RPMI8226 (cell line): Measurements from ENCODE around the gene PLXNA4.

Experiments
- DNase-seq: peaks from one replicate; pipeline ENCODE4 v3.0.0-alpha.2; 2015

The PLXNA4 gene

DNA sequence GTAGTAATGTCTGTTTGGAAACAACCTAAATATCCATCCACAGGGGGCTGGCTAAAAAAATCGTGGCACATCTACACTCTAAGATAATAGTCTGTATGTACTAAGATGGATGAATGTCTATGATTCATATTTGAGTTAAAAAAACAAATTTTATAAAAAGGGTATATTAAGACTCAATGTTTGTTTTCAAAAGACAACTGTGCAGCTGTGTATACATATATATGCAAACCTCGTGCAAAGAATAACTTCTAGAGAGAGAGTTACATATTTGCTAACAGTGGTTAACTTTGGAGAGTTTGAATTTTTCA is 323.5 kb downstream of the PLXNA4 start:
- DNase-seq: no peak

DNA sequence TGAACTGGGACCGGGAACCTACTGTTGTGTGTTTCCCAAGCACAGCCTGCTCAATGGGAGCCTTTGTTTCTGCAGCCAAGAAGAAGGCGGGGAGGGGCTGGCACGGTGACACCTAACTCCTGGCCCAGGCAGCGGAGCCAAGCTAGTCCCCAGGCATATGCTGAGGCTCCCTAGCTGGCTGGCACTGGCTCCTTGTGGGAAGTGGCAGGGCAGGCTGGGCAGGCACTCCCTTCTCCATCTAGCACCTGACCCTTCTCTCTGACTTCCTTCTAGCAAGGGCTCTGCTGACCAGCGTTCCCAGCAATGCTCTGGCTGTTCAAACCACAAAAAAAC is 325.0 kb downstream of the PLXNA4 start:
- DNase-seq: no peak

- DNase-seq: no peak
Measured at GRCh38 chr7:132250480-132251326, 325.6 kb downstream of the PLXNA4 start.

DNA sequence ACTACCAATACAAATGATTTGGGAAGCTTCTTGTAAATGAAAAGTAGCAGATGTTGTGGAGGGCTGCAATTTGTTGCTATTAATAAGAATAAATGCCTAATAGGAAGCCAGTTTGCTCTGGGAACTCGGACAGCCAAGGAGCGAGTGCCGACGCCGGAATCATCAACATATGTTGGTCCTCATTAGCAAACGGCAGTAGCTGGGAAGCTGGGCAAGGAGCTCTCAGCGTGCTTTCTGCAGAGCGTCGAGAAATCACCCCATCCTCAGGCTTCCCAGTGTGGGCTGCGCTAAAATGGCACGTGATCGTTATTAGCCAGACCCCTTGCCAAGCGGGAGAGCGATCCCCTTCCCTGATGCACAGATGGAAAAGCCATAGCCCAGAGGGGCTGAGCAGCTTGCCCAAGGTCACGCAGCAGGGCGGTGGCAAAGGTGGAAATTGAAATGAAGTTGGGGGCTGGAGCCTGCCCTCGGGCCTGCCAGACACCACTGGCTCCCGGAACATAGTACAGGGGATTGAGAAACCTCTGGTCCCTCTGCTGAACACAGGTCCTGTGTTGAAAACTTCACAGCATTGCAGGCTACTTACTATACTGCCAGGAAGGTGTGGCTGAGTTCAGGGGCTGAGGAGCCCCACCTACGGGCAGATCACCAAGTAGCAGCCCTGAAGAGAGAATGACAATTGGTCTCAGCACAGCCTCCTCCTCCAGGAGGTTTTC is 326.9 kb downstream of the PLXNA4 start:
- DNase-seq: peak; percentile 27

DNA sequence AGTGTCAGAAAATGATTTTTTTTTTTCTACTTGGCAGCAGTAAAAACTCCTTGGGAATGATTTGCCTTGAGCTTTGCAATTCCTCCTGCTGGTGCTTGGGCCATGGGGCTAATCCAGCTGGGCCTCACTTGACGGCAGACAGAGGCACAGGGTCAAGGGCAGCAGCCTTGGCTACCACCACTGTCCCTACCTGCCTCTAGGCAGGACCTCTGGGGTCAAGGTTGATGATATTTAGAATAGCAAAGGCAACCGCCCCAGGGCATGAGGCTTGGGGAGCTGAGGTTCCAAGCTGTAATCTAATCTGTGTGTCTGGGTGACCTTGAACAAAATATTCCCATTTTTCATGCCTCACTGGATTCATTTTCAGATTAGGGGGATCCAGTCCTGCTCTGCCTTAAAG is 327.4 kb downstream of the PLXNA4 start:
- DNase-seq: no peak

GRCh38 chr7:132247995-132248618 is 328.2 kb downstream of the PLXNA4 start:
- DNase-seq: no peak

DNA sequence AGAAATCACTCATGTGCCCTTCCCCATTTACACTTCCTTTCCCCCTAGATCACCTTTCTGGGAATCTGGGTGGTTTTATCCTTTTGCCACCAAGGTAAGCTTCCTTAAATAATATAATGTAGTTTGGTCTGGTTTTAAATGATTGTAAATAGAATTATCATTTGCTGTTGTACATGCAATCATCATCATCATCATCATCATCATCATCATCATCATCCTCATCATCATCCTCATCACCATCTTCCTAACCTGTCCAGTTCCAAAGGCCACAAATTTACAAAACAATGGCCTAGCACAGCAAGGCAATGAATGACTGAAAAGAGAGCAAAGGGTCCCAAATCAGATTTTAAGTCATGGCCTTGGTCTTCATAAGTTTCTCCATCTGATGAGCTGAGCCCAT is 329.7 kb downstream of the PLXNA4 start:
- DNase-seq: no peak

GRCh38 chr7:132245539-132245938 is 330.7 kb downstream of the PLXNA4 start:
- no peak for DNase-seq

DNA sequence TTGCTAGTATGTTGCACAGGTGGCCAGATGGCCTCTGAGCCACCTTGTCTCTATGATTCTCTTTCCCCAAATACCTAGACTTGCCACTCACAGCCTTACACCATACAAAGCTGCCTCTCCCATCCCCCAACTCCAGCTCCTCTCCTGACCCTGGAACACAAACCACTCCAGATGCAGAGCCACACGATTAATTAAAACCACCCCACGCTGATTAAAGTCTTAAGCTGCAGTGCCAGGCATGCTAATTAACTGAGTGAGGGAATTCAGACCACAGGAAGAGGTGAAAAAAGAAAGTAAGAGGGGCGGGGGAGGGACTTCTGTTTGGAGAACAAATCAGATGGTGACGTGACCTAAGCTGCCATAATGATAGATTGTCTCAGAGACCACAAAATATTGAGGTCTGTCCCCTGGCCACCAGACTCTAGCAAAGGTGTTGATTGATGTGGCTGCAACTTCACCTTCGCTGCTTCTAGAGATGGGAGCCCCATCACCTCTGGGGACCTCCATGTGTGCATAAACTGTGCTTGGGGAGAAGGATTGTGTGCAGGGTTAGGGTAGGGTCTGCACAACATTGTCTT is 331.3 kb downstream of the PLXNA4 start:
- no peak for DNase-seq

DNA sequence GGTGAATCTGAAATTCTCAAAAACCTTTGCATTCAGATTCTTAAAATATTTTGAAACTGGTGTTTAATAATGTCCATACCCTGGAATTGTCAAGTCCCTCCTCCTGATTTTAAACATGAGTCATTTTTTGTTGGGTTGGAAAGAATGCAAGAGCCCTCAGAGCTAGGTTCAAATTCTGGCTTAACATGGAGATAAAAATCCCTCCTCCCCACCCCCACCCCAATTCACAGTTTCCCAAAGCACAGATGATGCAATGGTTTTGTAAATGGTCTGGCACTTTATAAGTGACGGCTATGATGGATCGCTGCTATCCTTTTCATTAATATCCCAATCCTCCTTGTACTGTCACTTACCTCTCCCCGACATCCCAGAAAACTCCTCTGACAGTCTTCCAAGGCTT is 332.8 kb downstream of the PLXNA4 start:
- no peak for DNase-seq

- no peak for DNase-seq
Measured at GRCh38 chr7:132243051-132243450, 333.2 kb downstream of the PLXNA4 start.

- DNase-seq: no peak
Measured at GRCh38 chr7:132242192-132242812, 334.0 kb downstream of the PLXNA4 start.

- no peak for DNase-seq
Measured at GRCh38 chr7:132240821-132241422, 335.3 kb downstream of the PLXNA4 start.

DNA sequence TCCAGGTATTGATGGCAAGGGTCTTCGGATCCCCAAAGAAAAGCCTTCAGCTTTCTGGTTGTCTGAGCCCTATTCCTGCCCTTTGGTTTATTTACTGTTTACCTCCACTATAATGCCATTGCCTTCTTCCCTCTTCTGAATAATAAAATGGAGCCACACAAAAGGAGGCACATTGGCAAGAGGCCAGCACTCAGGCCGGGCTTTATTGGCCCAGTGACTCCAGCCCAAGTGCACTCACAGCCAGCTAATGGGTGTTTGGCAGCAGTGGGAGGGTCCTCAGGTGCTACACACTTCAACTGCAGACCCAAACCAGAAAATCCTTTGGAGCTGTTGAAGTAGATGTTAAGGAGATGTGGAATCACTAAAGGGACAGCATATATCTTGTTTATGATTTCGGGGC is 336.0 kb downstream of the PLXNA4 start:
- no peak for DNase-seq

- no peak for DNase-seq
Measured at GRCh38 chr7:132239422-132239994, 336.8 kb downstream of the PLXNA4 start.

- no peak for DNase-seq
Measured at GRCh38 chr7:132234711-132235110, 341.6 kb downstream of the PLXNA4 start.

GRCh38 chr7:132232406-132232805 is 343.9 kb downstream of the PLXNA4 start:
- no peak for DNase-seq

GRCh38 chr7:132230462-132230861 is 345.8 kb downstream of the PLXNA4 start:
- DNase-seq: no peak

- no peak for DNase-seq
Measured at GRCh38 chr7:132228240-132228639, 348.0 kb downstream of the PLXNA4 start.

- DNase-seq: no peak
Measured at GRCh38 chr7:132226957-132227290, 349.3 kb downstream of the PLXNA4 start.

- DNase-seq: no peak
Measured at GRCh38 chr7:132226046-132226956, 350.0 kb downstream of the PLXNA4 start.
